Measurements from ENCODE around the gene CD109. TPM values are rescaled to one million over a fixed set of nuclear protein-coding genes. Genes with fewer than 3 reads are reported as not detected.
"Not testable (repeated sequence)": the region's sequence is repeated elsewhere in the genome, so short reads cannot be mapped to it uniquely, and the experiment has no call there.

Gene CD109
- total RNA-seq, 1 donor from 2014 or later = 18.6 TPM

- intact Hi-C loops (cut with micrococcal nuclease) = no loop called here
These were observed 83.9 kb downstream of the CD109 start for GRCh38 chr6:73779943-73780342.

GRCh38 chr6:73782911-73783310, 86.9 kb downstream of the CD109 start:
- intact Hi-C loops (cut with micrococcal nuclease) = no loop called here

- intact Hi-C loops (cut with micrococcal nuclease) = no loop called here
These were observed 88.9 kb downstream of the CD109 start for GRCh38 chr6:73784726-73785505.

DNA sequence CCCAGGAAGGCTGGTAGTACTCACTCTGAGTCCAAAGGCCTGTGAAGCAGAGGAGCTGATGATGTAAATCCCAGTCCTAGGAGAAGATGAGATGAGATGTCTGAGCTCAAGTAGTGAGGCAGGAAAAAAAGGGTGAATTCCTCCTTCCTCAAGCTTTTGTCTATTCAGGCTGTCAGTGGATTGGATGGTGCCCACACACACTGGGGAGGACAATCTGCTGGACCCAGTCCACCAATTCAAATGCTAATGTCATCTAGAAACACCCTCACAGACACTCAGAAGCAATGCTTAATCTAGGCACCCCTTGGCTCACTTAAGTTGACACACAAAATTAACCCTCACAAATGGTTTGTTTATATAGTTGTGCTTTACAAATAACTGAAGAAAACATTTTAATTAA, 94.6 kb downstream of the CD109 start:
- intact Hi-C loops (cut with micrococcal nuclease) = no loop called here

DNA sequence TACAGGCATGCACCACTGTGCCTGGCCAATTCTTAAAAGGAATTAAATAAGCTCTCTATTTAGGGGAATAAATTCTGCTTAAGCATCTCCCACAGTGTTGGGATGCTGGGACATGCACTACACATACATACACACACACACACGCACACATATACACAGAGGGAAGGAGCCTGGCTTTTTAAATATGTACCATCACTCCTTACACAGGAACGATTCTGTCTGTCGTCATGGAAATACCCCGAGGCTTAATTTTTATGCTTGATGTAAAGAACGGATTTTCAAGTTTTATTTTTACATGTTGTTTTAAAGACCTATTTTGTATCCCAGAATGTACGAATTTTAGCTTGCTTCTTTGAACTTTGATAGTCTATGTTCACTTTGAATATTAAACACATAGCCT, 95.3 kb downstream of the CD109 start:
- intact Hi-C loops (cut with micrococcal nuclease) = no loop called here

DNA sequence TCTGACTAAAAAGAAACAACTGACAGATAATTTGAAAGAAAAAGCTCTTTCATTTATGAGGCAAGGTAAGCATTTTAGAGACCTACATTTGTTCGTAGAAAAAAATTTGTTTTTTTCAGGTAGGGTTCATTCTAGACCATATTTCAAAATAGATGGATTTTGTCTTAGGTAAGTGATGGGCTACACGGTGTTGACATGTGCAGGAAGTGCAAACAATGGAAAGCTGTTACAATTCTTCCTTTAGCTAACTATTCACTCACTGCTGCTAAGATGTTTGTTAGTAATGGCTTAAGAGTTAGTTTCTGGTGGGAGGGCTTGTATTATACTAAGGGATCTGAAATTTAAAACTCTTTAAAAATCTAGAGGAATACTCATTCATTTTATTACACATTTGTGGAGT, 96.7 kb downstream of the CD109 start:
- intact Hi-C loops (cut with micrococcal nuclease) = no loop called here

- intact Hi-C loops (cut with micrococcal nuclease) = no loop called here
These were observed 100.9 kb downstream of the CD109 start for GRCh38 chr6:73796881-73797280.

DNA sequence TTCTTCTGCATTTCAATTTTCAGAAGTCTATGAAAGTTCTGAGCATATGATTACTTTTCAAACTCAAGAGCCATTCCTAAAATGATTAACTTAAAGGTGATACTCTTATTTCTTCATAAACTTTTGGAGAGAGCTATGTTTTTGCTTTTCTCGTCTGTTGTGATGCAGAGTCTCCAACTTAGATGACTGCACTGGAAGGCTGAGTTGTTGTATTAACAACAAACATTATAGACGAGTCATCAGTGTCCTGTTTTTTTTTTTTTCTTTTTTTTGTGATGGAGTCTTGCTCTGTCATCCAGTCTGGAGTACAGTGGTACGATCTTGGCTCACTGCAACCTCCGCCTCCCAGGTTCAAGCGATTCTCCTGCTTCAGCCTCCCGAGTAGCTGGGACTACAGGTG, 101.9 kb downstream of the CD109 start:
- intact Hi-C loops (cut with micrococcal nuclease) = no loop called here

DNA sequence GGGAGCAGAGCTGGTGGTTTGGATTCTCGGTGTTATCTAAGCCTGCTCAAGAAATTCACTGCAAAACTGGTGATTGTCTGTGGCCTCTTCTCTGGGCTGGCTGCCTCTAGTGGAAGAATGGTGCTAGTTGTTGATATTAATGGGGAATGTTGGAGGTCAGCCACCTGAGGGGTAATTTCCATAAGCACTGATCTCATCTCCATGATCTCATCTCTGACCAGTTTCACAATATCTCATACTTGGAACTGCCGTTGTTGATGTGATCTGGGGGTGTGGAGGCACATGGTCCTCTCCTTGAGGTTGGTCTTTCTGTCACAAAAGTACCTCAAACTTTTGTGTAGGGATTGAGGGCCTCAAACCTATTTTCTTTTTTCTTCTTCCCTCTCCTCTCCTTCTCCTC, 102.6 kb downstream of the CD109 start:
- intact Hi-C loops (cut with micrococcal nuclease) = no loop called here

DNA sequence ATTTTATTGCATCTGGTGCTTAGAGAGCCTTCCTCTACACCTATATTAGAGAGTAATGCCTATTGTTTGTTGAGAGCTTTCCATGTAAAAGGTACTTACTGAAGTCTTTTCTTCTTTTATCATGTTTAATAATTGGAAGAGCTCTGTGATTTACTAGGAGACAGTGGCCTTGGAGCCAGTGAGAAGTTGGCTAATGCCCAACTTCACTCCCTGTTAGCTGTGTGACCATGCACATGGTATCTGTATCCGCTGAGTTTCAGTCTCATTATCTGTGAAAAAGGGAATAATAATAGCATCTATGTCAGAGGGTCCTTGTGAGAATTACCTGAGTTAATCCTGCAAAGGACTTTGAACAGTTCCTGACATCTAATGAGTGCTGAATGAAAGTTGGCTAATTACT, 105.0 kb downstream of the CD109 start:
- intact Hi-C loops (cut with micrococcal nuclease) = no loop called here

- intact Hi-C loops (cut with micrococcal nuclease) = no loop called here
These were observed 105.8 kb downstream of the CD109 start for GRCh38 chr6:73801652-73802268.

DNA sequence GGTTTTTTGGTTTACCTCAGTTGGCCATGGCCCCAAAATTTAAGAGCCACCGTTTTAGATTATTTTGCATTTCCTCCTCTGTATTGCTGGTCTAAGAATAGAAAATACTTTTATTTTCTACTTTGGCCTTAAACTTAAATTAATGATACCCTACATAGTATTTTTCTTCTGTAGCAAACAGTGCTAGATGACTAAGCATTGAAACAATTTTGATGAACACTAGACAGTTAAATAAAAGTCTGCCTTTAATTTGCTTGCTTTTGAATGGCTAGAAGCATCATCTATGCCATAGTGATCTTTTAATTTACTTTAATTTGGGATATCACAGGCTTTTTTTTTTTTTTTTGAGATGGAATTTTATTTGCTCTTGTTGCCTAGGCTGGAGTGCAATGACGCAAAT, 106.4 kb downstream of the CD109 start:
- intact Hi-C loops (cut with micrococcal nuclease) = no loop called here

- intact Hi-C loops (cut with micrococcal nuclease) = no loop called here
These were observed 107.7 kb downstream of the CD109 start for GRCh38 chr6:73803562-73804241.

- intact Hi-C loops (cut with micrococcal nuclease) = not testable (repeated sequence)
These were observed 109.2 kb downstream of the CD109 start for GRCh38 chr6:73805221-73805620.

DNA sequence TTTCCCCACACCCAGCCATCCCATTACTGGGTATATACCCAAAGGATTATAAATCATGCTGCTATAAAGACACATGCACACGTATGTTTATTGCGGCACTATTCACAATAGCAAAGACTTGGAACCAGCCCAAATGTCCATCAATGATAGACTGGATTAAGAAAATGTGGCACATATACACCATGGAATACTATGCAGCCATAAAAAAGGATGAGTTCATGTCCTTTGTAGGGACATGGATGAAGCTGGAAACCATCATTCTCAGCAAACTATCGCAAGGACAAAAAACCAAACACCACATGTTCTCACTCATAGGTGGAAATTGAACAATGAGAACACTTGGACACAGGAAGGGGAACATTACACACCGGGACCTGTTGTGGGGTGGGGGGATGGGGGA, 110.0 kb downstream of the CD109 start:
- intact Hi-C loops (cut with micrococcal nuclease) = not testable (repeated sequence)

- intact Hi-C loops (cut with micrococcal nuclease) = no loop called here
These were observed 115.7 kb downstream of the CD109 start for GRCh38 chr6:73811706-73812105.

DNA sequence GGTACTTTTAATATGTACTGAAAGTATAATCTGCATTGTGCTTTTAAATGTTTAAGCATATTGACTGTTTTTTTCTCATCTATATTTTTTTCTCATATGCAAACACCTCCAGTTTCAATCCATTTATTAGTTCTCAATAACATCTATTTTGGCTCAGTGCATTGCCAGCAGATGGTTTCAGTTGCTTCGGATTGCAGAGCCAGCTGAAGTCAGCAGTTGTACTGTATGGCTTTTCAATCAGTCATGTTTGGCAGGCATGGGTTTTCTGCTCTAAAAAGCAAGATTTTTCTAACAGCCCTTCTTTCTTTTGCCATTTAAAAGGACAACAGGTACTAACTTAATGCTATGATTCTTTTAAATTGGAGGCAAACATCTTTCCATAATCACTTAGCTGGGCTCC, 121.2 kb downstream of the CD109 start:
- intact Hi-C loops (cut with micrococcal nuclease) = no loop called here

DNA sequence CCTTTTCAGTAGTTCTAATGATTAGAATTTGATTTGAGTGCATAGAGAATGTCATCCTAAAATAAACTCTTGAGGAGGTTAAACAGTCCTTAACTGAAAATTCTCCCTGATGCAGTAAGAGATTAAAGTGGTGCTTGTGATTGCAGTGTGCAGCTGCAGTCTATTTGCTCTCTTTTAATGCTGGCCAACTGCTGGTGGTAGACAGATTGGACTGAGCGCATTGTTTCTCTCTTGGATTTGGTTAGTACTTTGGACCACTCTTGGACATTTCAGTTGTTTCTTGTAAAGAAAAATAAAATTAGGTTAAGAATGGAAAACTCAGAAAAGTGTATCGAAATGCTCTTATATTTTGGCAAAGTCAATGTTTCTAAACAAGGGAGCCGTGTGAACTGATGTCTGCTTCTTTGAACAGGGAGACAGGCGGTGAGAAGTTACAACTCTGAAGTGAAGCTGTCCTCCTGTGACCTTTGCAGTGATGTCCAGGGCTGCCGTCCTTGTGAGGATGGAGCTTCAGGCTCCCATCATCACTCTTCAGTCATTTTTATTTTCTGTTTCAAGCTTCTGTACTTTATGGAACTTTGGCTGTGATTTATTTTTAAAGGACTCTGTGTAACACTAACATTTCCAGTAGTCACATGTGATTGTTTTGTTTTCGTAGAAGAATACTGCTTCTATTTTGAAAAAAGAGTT, 127.2 kb downstream of the CD109 start:
- intact Hi-C loops (cut with micrococcal nuclease) = no loop called here

DNA sequence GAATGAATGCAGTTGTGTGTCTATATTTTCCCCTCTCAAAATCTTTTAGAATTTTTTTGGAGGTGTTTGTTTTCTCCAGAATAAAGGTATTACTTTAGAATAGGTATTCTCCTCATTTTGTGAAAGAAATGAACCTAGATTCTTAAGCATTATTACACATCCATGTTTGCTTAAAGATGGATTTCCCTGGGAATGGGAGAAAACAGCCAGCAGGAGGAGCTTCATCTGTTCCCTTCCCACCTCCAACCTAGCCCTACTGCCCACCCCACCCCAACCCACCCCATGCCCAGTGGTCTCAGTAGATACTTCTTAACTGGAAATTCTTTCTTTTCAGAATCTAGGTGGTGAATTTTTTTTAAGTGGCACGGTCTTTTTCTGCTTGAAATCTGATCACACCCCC, 127.8 kb downstream of the CD109 start:
- intact Hi-C loops (cut with micrococcal nuclease) = no loop called here

DNA sequence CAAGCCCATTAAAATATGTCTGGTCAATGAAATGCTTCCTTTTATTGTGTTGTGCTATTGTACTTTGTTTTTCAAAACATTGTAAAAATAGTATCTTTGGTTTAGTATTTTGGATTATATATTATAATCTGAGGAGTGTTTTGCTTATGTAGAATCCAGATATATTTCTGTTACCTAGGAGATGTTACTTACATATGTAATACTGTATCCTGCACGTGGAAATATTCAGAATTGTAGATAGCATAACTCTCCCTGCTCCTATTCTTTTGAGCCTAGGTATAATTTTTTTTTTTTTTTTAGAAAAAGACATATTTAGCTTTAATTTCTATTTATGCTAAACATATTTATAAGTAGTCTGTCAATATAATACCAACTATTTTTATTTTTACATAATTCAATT, 130.6 kb downstream of the CD109 start:
- intact Hi-C loops (cut with micrococcal nuclease) = no loop called here

- intact Hi-C loops (cut with micrococcal nuclease) = no loop called here
These were observed 134.1 kb downstream of the CD109 start for GRCh38 chr6:73830119-73830518.

GRCh38 chr6:73832313-73832712, 136.3 kb downstream of the CD109 start:
- intact Hi-C loops (cut with micrococcal nuclease) = no loop called here
